GM10248 (cell line): ENCODE results near the gene PLEKHA6.

Experiments
- CTCF ChIA-PET: fragments of 300-600 bp; sonication (Branson Sonifier 250); formaldehyde crosslinking; extraction: SDS; loops from one replicate; lab custom pipeline; 2021; ENCODE audit warnings: antibody characterized with exemption; lab: Yijun Ruan, JAX
- POLR2A ChIA-PET: fragments of 350-650 bp; sonication (Branson Sonifier 250); formaldehyde crosslinking; extraction: SDS; loops from one replicate; lab custom pipeline; 2020; ENCODE audit warnings: antibody characterized with exemption; lab: Yijun Ruan, JAX
- DNase-seq: peaks from one replicate; pipeline ENCODE4 v3.0.0; 2012; ENCODE audit errors: extremely low spot score
- TF ChIP-seq, protein P1 (sequence below): IDR thresholded peaks from 2 replicates; pipeline ENCODE4 v1.5.1; 2012; ENCODE audit warnings: mild to moderate bottlenecking, low read depth; ENCODE audit errors: extremely low read depth, missing control alignments, control extremely low read depth

Gene PLEKHA6

DNA sequence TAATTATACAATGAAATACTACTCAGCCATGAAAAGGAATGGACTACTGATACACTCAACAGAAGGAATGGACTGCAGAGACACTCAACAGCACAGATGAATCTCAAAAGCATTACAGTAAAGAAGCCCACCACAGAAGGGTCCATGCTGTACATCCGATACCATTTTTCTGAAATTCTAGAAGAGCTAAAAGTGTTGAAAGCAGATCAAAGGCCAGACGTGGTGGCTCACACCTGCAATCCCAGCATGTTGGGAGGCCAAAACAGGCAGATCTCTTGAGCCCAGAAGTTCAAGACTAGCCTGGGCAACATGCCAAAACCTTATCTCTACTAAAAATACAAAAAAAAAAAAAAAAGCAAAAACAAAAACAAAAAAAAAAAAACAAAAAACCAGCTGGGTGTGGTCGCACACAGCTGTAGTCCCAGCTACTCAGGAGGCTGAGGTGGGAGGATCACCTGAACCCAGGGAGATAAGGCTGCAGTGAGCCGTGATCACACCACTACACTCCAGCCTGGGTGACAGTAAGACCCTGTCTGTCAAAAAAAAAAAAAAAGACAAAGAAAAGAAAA is 36.4 kb upstream of the PLEKHA6 start:
- POLR2A ChIA-PET = interaction anchor here (0.6 to 0.9 kb wide), 4 partner anchors 13 to 1618 kb away, joined by 3 to 6 read pairs (median 4); no protein-coding TSS in a partner anchor
- TF ChIP-seq, protein P1, sequence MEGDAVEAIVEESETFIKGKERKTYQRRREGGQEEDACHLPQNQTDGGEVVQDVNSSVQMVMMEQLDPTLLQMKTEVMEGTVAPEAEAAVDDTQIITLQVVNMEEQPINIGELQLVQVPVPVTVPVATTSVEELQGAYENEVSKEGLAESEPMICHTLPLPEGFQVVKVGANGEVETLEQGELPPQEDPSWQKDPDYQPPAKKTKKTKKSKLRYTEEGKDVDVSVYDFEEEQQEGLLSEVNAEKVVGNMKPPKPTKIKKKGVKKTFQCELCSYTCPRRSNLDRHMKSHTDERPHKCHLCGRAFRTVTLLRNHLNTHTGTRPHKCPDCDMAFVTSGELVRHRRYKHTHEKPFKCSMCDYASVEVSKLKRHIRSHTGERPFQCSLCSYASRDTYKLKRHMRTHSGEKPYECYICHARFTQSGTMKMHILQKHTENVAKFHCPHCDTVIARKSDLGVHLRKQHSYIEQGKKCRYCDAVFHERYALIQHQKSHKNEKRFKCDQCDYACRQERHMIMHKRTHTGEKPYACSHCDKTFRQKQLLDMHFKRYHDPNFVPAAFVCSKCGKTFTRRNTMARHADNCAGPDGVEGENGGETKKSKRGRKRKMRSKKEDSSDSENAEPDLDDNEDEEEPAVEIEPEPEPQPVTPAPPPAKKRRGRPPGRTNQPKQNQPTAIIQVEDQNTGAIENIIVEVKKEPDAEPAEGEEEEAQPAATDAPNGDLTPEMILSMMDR = no peak
- no peak for DNase-seq
- CTCF ChIA-PET = interaction anchor here (0.6 to 4.7 kb wide), 5 partner anchors 8 to 233 kb away, joined by 3 to 88 read pairs (median 14); no protein-coding TSS in a partner anchor

DNA sequence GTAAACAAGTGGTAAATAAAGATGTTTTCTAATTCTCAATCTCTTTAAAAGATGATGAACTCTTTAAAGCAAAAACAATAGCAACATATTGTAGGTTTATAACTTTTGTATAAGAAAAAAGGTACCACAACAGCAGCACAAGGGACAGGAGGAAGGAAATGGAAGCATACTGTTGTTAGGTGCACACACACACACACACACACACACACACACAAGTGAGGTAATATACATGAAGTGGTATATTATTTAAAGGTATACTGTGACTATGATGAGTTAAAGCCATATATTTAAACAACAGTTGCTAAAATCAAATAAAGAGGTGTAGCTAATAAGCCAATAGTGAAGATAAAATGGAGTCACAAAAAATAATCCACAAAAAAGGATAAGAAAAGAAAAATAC is 31.9 kb upstream of the PLEKHA6 start:
- TF ChIP-seq, protein P1 = no peak
- POLR2A ChIA-PET = no interaction called here
- no peak for DNase-seq
- CTCF ChIA-PET = interaction anchor here (1.1 to 2.4 kb wide), 3 partner anchors 10 to 14 kb away, joined by 3 to 7 read pairs (median 5); no protein-coding TSS in a partner anchor

DNA sequence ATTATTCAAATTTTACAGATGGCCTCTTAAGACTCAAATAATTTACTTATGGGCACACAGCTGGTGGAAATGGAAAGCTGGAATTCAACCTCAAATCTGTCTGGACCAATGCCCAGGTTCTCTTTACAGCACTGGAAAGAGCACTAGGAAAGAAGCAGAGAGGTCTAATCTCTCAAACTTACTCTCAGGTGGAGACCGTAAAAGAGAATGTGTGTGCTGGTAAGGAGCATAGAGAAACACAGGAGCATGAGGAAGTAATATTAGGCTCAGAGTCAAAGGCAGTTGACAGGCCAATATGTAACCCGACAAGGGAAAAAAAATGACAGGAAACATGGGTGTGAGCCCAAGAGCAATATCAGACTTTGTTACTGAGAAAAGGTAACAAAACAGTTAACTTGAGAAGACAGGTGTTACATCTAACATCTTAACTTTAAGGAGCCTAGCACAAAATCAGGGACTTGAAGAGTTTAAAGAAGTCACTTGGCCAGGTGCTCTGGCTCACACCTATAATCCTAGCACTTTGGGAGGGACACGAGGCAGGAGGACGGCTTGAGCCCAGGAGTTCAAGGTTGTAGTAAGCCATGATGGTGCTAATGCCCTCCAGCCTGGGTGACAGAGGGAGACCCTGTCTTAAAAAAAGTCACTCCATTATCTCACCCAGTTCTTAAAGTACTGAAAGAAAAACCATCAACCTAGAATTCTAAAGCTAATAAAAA is 31.2 kb upstream of the PLEKHA6 start:
- POLR2A ChIA-PET = no interaction called here
- no peak for DNase-seq
- TF ChIP-seq, protein P1 = no peak
- CTCF ChIA-PET = interaction anchor here (1.1 to 6.8 kb wide), 4 partner anchors 7 to 27 kb away, joined by 3 to 60 read pairs (median 6); no protein-coding TSS in a partner anchor

DNA sequence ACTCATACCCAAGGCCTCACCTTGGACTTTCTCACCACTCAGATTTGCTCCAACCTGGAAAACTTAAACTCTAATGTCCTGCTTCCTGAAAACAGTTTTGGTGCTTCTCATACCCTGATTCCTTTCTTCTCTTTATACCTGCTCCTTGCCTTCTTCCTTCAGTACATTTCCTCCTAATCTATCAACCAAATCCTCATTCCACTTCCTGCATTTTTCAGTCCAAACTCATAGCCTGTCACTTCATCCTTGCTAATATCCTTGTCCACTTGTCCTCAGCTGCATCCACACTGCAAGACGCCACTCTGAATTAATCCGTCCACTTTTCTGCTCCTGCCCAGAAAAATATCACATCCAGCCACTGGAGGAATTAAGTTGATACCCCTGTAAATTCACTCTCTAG is 26.0 kb upstream of the PLEKHA6 start:
- TF ChIP-seq, protein P1 = no peak
- POLR2A ChIA-PET = interaction anchor here (0.6 kb wide), 1 partner anchor 22 kb away, joined by 3 read pairs; no protein-coding TSS in a partner anchor
- no peak for DNase-seq
- CTCF ChIA-PET = interaction anchor here (1.6 to 6.8 kb wide), 3 partner anchors 8 to 22 kb away, joined by 4 to 60 read pairs (median 5); no protein-coding TSS in a partner anchor

DNA sequence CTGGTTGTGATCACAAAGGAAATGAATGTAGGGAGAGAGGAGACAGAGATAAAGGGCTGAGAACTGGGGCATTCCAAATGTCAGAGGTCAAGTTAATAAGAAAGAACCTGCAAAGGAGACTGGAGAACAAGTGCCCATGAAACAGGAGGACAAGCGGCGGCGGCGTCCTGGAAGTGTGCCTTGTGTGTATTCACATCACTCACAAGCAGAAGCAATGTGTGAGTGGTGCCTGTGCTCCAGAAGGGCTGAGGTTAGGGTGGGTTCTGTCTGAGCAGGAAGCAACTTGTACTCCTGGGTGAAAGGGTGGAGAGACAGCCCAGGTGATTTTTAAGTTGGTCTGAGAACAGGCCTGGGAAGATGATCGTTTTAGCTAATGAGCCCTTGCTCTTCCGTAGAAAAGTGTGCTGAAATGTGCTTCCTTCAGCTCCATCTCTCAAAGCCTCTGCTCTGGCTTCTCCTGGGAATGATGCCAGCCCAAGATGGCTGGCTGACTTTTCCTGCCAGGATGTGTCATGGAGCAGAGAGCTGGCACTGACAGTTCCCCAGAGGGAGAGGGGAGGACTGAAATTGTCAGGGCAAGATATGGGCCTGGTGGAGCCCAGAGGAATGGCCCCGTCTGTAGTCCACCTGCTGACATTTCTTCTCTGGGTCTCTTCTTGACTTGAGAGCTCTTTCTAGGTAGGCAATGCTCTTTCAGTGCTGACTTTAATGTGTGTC is 25.1 kb upstream of the PLEKHA6 start:
- CTCF ChIA-PET = interaction anchor here (0.9 to 6.8 kb wide), 2 partner anchors 9 to 13 kb away, joined by 3 to 60 read pairs; no protein-coding TSS in a partner anchor
- TF ChIP-seq, protein P1 = no peak
- POLR2A ChIA-PET = no interaction called here
- DNase-seq = no peak
